GM12891 (cell line): ENCODE results near the gene IQSEC3.

Experiments
- DNase-seq: peaks from one replicate; pipeline ENCODE4 v3.0.0; 2011; ENCODE audit warnings: low spot score; ENCODE audit not compliant: insufficient read length
- FAIRE-seq: peaks from 2 replicates; lab custom pipeline; 2011; peaks lifted over from hg19 to GRCh38; lab: Jason Lieb, UNC
- PAX5 ChIP-seq: IDR thresholded peaks from 2 replicates; pipeline ENCODE4 v1.6.1; 2011; ENCODE audit warnings: low read length, moderate library complexity, mild to moderate bottlenecking; ENCODE audit not compliant: insufficient read depth, severe bottlenecking
- POLR2A ChIP-seq: IDR thresholded peaks from 2 replicates; pipeline ENCODE4 v1.6.1; 2011; ENCODE audit warnings: low read depth, low read length, control low read depth
- POLR2AphosphoS5 ChIP-seq: IDR thresholded peaks from 2 replicates; pipeline ENCODE4 v1.6.1; 2011; ENCODE audit warnings: low read depth, low read length, control low read depth
- POU2F2 ChIP-seq: IDR thresholded peaks from 2 replicates; pipeline ENCODE4 v1.6.1; 2011; ENCODE audit warnings: low read depth, mild to moderate bottlenecking, control low read depth, low read length, moderate library complexity
- SPI1 ChIP-seq: IDR thresholded peaks from 2 replicates; pipeline ENCODE4 v1.6.1; 2011; ENCODE audit warnings: low read depth, low read length, control low read depth
- TAF1 ChIP-seq: IDR thresholded peaks from 2 replicates; pipeline ENCODE4 v1.6.1; 2011; ENCODE audit warnings: low read depth, low read length, control low read depth

The IQSEC3 gene

GRCh38 chr12:177980-178828 lies 111.6 kb downstream of the IQSEC3 start:
- FAIRE-seq (no peak), DNase-seq (no peak)
- TF ChIP-seq PAX5 (no peak), POLR2AphosphoS5 (no peak), POU2F2 (no peak), POLR2A (no peak), SPI1 (no peak), TAF1 (no peak)

GRCh38 chr12:178829-179109 lies 112.2 kb downstream of the IQSEC3 start:
- FAIRE-seq (no peak), DNase-seq (no peak)
- TF ChIP-seq POLR2A (no peak), SPI1 (no peak), POLR2AphosphoS5 (no peak), POU2F2 (no peak), TAF1 (no peak), PAX5 (no peak)

- TF ChIP-seq POLR2A (no peak), PAX5 (no peak), POU2F2 (no peak), TAF1 (no peak)
- DNase-seq (no peak), FAIRE-seq (no peak)
Measured at GRCh38 chr12:179131-179884, 112.7 kb downstream of the IQSEC3 start.

- FAIRE-seq (no peak), DNase-seq (no peak)
- TF ChIP-seq POU2F2, result no peak
- no peak for TF ChIP-seq SPI1
- no peak for TF ChIP-seq PAX5
- TF ChIP-seq TAF1, result no peak
- no peak for TF ChIP-seq POLR2A
- TF ChIP-seq POLR2AphosphoS5, result no peak
Measured at GRCh38 chr12:179885-180284, 113.3 kb downstream of the IQSEC3 start.

- DNase-seq (peak; percentile 66), FAIRE-seq (peak; percentile 87)
- TF ChIP-seq POU2F2, result no peak
- no peak for TF ChIP-seq POLR2A
- no peak for TF ChIP-seq POLR2AphosphoS5
- TF ChIP-seq PAX5, result no peak
- no peak for TF ChIP-seq TAF1
- TF ChIP-seq SPI1, result peak; percentile 77
Measured at GRCh38 chr12:180445-180844, 113.9 kb downstream of the IQSEC3 start.

GRCh38 chr12:181921-182320 lies 115.4 kb downstream of the IQSEC3 start:
- no peak for FAIRE-seq
- TF ChIP-seq TAF1 (no peak), POU2F2 (no peak), PAX5 (no peak), SPI1 (no peak), POLR2A (no peak), POLR2AphosphoS5 (no peak)
- no peak for DNase-seq

- no peak for DNase-seq
- TF ChIP-seq SPI1, result no peak
- no peak for TF ChIP-seq PAX5
- TF ChIP-seq POLR2AphosphoS5, result no peak
- TF ChIP-seq TAF1, result no peak
- no peak for TF ChIP-seq POU2F2
- TF ChIP-seq POLR2A, result no peak
- FAIRE-seq, result no peak
Measured at GRCh38 chr12:182381-182892, 115.9 kb downstream of the IQSEC3 start.

GRCh38 chr12:184811-185575 lies 118.4 kb downstream of the IQSEC3 start:
- no peak for FAIRE-seq
- no peak for DNase-seq
- TF ChIP-seq TAF1 (no peak), PAX5 (no peak), SPI1 (no peak)

- TF ChIP-seq PAX5 (no peak), SPI1 (no peak), POLR2AphosphoS5 (no peak), POU2F2 (no peak), TAF1 (no peak)
- FAIRE-seq (no peak), DNase-seq (no peak)
Measured at GRCh38 chr12:185576-185955, 119.0 kb downstream of the IQSEC3 start.
